Measurements from ENCODE around the gene TIAM1.

Gene TIAM1, protein sequence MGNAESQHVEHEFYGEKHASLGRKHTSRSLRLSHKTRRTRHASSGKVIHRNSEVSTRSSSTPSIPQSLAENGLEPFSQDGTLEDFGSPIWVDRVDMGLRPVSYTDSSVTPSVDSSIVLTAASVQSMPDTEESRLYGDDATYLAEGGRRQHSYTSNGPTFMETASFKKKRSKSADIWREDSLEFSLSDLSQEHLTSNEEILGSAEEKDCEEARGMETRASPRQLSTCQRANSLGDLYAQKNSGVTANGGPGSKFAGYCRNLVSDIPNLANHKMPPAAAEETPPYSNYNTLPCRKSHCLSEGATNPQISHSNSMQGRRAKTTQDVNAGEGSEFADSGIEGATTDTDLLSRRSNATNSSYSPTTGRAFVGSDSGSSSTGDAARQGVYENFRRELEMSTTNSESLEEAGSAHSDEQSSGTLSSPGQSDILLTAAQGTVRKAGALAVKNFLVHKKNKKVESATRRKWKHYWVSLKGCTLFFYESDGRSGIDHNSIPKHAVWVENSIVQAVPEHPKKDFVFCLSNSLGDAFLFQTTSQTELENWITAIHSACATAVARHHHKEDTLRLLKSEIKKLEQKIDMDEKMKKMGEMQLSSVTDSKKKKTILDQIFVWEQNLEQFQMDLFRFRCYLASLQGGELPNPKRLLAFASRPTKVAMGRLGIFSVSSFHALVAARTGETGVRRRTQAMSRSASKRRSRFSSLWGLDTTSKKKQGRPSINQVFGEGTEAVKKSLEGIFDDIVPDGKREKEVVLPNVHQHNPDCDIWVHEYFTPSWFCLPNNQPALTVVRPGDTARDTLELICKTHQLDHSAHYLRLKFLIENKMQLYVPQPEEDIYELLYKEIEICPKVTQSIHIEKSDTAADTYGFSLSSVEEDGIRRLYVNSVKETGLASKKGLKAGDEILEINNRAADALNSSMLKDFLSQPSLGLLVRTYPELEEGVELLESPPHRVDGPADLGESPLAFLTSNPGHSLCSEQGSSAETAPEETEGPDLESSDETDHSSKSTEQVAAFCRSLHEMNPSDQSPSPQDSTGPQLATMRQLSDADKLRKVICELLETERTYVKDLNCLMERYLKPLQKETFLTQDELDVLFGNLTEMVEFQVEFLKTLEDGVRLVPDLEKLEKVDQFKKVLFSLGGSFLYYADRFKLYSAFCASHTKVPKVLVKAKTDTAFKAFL (N-terminal part only)

DNA sequence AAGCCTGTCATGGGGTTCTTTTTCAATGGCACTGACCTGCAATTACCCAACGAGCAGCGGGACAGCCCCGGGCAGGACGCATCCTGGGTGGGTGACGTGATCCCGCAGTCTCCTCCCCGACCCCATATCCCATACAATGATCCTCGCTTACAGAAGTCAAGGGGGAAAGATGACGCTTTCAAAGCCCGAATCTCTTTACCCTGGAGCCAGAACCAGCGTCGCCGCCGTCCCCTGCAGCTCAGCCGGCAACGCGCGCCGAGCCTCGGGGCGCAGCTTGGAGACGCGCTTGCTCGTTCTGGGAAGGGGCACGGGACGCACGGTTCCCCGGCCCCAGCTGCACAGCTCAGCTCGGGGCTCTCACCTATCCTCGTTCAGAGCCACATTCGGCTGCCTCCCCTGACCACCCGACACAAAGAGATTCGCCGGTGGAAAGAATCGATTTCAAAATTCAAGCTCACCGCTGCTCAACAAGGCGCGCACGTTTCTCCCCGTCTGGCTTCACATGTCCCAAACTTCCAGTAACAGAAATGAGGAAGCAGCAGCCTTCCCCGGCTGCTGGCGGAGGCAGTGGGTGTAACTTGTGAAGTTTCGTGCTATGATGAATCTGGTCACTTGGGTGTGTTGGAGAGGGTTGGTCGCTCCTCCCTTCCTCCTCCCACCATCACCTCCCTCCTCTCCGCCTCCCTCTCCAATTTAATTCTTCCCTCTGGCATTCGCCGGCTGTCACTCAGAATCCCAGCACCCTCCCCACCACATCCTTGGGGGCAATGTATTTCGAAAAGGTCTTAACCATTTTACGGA is at the start of gene TIAM1:
Gene TIAM1 (minus strand): TSS at position 582 of the 801 bp plus-strand sequence. CDS start 77,289 bp downstream, outside the sequence.
- peak within 1 kb of the TSS; percentile 65 for H3K4me3 ChIP-seq (ENCODE audit: low read depth, low read length)
- TF ChIP-seq, protein P1, sequence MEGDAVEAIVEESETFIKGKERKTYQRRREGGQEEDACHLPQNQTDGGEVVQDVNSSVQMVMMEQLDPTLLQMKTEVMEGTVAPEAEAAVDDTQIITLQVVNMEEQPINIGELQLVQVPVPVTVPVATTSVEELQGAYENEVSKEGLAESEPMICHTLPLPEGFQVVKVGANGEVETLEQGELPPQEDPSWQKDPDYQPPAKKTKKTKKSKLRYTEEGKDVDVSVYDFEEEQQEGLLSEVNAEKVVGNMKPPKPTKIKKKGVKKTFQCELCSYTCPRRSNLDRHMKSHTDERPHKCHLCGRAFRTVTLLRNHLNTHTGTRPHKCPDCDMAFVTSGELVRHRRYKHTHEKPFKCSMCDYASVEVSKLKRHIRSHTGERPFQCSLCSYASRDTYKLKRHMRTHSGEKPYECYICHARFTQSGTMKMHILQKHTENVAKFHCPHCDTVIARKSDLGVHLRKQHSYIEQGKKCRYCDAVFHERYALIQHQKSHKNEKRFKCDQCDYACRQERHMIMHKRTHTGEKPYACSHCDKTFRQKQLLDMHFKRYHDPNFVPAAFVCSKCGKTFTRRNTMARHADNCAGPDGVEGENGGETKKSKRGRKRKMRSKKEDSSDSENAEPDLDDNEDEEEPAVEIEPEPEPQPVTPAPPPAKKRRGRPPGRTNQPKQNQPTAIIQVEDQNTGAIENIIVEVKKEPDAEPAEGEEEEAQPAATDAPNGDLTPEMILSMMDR (IDR thresholded peaks at IDR 0.05; ENCODE audit: low read depth, low read length): no peak

DNA sequence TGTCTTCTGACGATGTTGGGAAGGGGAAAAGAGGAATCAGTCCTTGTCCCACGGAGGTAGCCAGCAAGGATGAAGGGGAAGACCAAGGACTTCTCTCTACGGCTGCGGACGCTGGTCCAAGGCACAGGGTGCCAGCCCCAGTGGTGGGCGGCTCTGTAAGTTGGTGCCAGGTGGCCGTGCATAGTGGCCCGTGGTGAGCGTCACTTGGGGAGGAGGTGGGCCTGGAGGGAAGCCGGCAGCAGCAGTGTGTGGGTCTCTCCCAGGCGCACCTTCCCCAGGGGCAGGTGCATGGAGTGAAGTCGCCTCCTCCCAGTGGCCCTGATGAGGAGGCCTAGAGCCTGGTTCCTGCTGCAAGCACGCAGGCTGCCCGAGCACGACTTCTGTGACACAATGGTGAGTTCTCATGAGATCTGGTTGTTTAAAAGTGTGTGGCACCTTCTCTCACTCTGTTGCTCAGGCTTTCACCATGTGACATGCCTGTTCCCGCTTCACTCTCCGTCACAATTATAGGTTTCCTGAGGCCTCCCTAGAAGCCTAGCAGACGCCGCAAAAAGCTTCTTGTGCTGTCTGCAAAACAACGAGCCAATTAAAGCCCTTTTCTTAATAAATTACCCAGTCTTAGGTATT is 43.6 kb upstream of the TIAM1 start:
- no peak overlapping the region for H3K4me3 ChIP-seq (ENCODE audit: low read depth, low read length)
- TF ChIP-seq, protein P1 (IDR thresholded peaks at IDR 0.05; ENCODE audit: low read depth, low read length): no peak

DNA sequence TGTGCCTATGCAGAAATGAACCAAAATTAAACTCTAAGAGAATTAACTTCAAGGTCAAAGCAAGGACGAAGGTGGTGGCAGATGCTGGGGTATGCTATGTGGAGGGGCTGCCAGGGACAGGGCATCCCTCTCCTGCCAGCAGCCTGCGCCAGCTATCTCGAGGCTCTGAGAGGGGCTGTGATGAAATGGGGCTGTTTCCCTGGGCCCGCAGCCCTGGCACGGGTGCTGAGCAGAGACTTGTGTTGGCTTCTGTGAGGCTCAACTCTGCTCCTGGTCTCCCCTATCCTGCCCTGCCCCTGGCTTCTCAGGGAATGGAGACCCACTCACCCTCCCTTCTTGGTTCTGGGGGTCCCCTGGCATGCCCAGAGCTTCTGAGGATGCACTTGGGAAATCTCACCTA is 41.9 kb upstream of the TIAM1 start:
- TF ChIP-seq, protein P1 (IDR thresholded peaks at IDR 0.05; ENCODE audit: low read depth, low read length): no peak
- H3K4me3 ChIP-seq (ENCODE audit: low read depth, low read length): no peak overlapping the region

DNA sequence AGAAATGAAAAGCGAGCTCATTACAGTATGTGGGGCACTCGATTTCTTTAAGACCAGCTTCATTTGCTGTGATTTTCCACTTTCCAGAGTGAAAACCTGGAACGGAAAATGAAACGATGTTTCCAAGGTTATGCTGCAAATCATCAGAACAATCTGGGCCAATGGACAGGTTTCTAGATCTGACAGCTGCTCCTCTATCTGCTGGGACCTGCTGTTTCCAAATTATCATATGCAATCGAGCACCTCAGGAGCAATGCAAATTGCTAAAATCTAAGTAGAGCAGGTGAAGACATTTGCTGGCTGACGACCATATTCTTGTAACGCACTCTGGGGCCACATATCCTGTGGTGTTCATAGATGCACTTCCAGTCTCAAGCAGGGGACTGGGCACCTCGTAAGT is 39.7 kb upstream of the TIAM1 start:
- TF ChIP-seq, protein P1 (IDR thresholded peaks at IDR 0.05; ENCODE audit: low read depth, low read length): no peak
- no peak overlapping the region for H3K4me3 ChIP-seq (ENCODE audit: low read depth, low read length)

DNA sequence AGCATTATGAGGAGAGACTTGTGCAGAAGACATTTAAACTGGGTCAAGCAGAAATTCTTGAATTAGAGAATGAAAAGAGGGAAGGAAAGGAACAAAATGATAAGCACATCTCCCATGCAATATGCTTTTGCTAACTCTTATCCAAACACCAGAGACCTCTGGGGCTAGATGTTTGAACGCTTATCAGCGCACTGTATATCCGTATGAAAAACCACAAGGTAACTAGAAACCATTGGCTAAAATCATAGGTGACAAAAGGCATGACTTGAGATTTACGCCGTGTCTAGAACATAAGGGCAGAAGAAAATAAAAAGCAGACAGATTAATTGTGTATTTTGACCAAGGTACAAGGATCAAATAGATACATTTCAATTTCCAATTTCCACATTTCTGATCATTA is 38.0 kb upstream of the TIAM1 start:
- no peak overlapping the region for H3K4me3 ChIP-seq (ENCODE audit: low read depth, low read length)
- TF ChIP-seq, protein P1 (IDR thresholded peaks at IDR 0.05; ENCODE audit: low read depth, low read length): no peak

DNA sequence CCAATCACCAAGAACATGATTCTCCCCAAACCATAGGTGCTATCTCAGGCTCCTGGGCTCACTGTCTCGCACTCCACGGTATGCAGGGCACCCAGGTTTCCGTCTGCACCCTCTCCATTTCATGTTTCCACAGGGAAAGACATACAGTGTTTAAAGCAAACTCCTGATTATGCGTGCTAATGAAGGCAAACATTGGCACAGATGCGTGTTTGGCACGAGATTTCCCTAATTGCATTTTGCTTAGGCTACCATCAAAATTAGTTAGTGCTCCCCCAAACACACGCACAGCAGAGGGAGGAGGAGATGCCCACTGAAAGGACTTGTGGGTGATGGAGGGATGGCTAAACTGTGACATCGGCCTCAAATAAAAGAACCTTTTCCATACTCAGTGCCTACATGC is 32.2 kb upstream of the TIAM1 start:
- no peak overlapping the region for H3K4me3 ChIP-seq (ENCODE audit: low read depth, low read length)
- TF ChIP-seq, protein P1 (IDR thresholded peaks at IDR 0.05; ENCODE audit: low read depth, low read length): no peak

All from WI38 (cell line).